SW480 (cell line): Measurements from ENCODE around the gene TLCD2.
"Not testable (repeated sequence)": the region's sequence is repeated elsewhere in the genome, so short reads cannot be mapped to it uniquely, and the experiment has no call there.

ENCODE experiments used
- DNase-seq: peaks from one replicate; pipeline ENCODE4 v3.0.0-alpha.2; 2016; ENCODE audit warnings: low spot score

TLCD2 gene

GRCh38 chr17:1686086-1686485 lies 24.1 kb downstream of the TLCD2 start:
- DNase-seq, result no peak

GRCh38 chr17:1684378-1685189 lies 25.6 kb downstream of the TLCD2 start, which contains the start of gene PRPF8:
PRPF8 (minus strand) TSS chr17:1684867; CDS start chr17:1684571, 296 bp downstream.
- DNase-seq, result peak; percentile 96

DNA sequence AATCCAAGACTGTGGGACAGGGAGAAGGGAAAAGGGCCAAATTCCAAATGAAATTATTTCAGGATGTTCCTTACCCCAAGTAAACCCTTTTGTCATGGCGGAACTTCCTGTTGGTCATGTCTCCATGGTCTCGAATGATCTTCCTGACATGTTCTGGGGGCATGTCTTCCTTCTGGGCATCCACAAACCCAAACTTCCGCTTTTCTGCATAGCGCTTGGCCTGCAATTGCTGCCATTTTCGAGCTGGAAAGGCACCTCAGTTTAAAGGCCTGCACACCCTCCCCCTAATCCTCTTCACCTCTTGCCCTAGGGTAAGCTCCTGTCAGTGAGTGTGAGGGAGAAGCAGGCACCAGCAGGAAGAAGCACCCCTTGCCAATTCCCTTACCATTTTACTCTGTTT lies 26.7 kb downstream of the TLCD2 start:
- no peak for DNase-seq

DNA sequence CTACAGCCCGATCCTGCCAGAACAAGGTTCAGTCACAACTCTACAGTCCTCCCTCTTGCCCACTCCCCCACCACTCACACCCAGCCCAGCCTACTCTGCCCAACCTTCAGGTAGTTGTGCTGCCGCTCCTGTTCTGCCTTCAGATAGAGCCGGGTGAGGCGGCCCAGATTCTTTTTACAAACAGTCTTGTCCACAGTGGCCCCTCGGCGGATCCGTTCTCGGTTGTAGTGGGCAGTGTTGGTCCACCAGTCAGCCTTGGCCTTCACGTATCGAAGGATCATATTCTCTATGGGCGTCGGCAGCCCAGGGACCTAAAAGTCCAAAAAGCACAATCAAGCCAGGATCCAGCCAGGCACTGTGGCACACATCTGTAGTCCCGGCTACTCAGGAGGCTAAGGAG lies 33.8 kb downstream of the TLCD2 start:
- no peak for DNase-seq

DNA sequence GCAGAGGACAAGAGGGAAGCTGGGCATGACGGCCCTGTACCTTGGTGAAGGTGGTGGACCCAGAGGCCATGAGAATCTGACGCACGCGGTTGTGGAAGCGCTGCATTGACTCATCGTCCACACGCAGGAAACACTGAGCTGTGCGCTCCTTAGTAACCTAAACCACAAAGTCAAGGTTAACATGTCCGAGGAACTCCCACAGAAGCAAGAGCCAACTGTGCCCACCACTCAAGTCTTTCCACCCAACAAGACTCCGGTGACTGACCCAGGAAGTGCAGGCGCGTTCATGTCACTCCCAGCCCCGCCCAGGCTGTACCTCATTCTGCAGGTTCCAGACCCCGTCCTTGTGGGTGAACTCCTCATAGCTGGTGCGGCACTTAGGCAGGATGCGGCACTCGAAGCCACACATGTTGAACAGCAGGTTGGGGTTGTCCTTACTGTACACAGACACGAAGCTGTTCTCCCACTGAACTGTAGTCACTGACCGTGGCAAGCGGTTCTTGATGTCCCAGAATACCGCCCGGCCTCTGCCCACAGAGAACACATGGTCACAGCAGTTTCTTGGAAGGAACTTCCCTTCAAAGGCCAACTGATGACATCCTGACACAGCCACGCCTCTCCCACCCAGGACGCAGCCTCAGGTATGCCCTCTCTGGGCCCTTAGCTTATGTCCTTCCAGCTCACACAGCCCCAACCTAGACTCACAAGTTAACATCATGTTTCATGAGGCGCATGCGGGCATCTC lies 37.0 kb downstream of the TLCD2 start:
- DNase-seq, result no peak

GRCh38 chr17:1663934-1664333 lies 46.2 kb downstream of the TLCD2 start:
- DNase-seq, result not testable (repeated sequence)

DNA sequence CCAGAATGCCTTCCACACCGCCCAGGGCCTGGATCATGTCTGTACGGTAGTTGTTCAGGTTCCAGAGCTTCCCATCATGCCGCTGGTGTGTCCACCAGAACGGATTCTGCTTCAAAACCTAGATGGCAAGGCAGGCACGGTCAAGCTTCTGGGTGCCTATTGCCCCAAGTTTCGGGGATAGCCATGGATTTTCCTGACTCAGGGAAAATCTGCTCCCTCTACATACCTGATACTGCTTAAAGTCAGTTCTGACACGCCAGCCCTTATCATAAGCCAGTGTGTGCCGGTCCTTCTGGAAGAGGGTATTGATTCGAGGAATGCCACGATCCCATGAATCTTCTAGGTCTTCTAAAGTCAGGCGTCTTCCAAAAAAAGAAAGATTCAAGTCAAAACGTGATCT lies 49.1 kb downstream of the TLCD2 start:
- no peak for DNase-seq

GRCh38 chr17:1658100-1658499 lies 52.1 kb downstream of the TLCD2 start:
- DNase-seq, result no peak

DNA sequence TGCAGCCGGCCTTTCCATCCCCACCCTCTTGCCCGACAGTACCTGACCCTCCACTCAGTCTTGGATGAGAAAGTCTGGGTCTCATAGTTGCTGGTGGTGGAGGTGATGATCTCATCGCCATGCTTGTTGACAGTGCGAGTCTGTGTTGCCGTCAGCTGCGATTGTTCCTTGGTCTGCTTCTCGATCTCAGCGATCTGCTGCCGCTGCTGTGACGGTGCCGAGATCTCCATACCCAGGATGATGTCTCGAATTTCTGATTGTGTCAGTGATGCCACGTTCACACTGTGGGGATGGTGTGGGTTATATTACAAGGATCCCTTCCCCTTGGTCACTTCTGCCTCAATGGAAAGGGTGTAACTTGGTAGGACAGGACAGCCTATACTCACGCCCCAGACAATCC lies 56.4 kb downstream of the TLCD2 start:
- no peak for DNase-seq

GRCh38 chr17:1652794-1653193 lies 57.4 kb downstream of the TLCD2 start:
- not testable (repeated sequence) for DNase-seq
